Mesenchymal stem cell (in vitro differentiated cells and primary cell): ENCODE measurements around the gene CLTA.
"Not testable (repeated sequence)": the region's sequence is repeated elsewhere in the genome, so short reads cannot be mapped to it uniquely, and the experiment has no call there.

Experiments
- DNase-seq: peaks from one replicate; pipeline ENCODE4 v3.0.0-alpha.2; 2013
- H2AFZ ChIP-seq: one replicate; pipeline ENCODE4 v1.6.1; 2013; ENCODE audit warnings: low read depth, mild to moderate bottlenecking, control low read depth, inconsistent platforms, low read length, moderate library complexity
- H2AK5ac ChIP-seq: 2 replicates; pipeline ENCODE4 v1.6.1; 2013; ENCODE audit warnings: low read length, moderate library complexity, mild to moderate bottlenecking, inconsistent platforms; ENCODE audit not compliant: severe bottlenecking
- H2BK120ac ChIP-seq: one replicate; pipeline ENCODE4 v1.6.1; 2013; ENCODE audit warnings: low read depth, mild to moderate bottlenecking, inconsistent platforms, low read length, moderate library complexity
- H2BK12ac ChIP-seq, 2 experiments: one replicate each; pipeline ENCODE4 v1.6.1; 2013; ENCODE audit warnings: inconsistent platforms in 2 of 2, low read length in 2 of 2, mild to moderate bottlenecking in 2 of 2, moderate library complexity in 2 of 2, control low read depth in 1 of 2
- H2BK15ac ChIP-seq: one replicate; pipeline ENCODE4 v1.6.1; 2013; ENCODE audit warnings: mild to moderate bottlenecking, low read depth, inconsistent platforms; ENCODE audit not compliant: poor library complexity, severe bottlenecking
- H2BK5ac ChIP-seq: 2 replicates; pipeline ENCODE4 v1.6.1; 2013; ENCODE audit warnings: low read depth, mild to moderate bottlenecking, low read length, control low read depth, inconsistent platforms; ENCODE audit not compliant: poor library complexity, severe bottlenecking
- H3K14ac ChIP-seq, 2 experiments: one replicate each; pipeline ENCODE4 v1.6.1; 2013; ENCODE audit warnings: inconsistent platforms in 2 of 2, low read length in 2 of 2, control low read depth in 1 of 2, mild to moderate bottlenecking in 1 of 2, moderate library complexity in 1 of 2
- H3K18ac ChIP-seq, 2 experiments: one replicate each; pipeline ENCODE4 v1.6.1; 2013; ENCODE audit warnings: inconsistent platforms in 2 of 2, low read length in 2 of 2, control low read depth in 1 of 2, low read depth in 1 of 2, mild to moderate bottlenecking in 1 of 2
- H3K23ac ChIP-seq, 2 experiments: one replicate each; pipeline ENCODE4 v1.6.1; 2013; ENCODE audit warnings: inconsistent platforms in 2 of 2, low read length in 2 of 2, mild to moderate bottlenecking in 2 of 2, moderate library complexity in 2 of 2, control low read depth in 1 of 2
- H3K27ac ChIP-seq: 2 replicates; pipeline ENCODE4 v1.5.1; 2013; ENCODE audit warnings: mild to moderate bottlenecking, moderate library complexity, low read length, control low read depth, inconsistent platforms; ENCODE audit not compliant: poor library complexity, severe bottlenecking
- H3K27me3 ChIP-seq, 2 experiments: 2 replicates each; pipeline versions ENCODE4 v1.6.1 to v1.7.0; 2013; ENCODE audit warnings: low read length in 2 of 2, mild to moderate bottlenecking in 2 of 2, moderate library complexity in 2 of 2, control low read depth in 1 of 2, inconsistent platforms in 1 of 2; ENCODE audit not compliant: control insufficient read depth in 1 of 2, insufficient read depth in 1 of 2
- H3K36me3 ChIP-seq, 2 experiments: 2 replicates each; pipeline versions ENCODE4 v1.6.1 to v1.7.0; 2013; ENCODE audit warnings: low read length in 2 of 2, control low read depth in 1 of 2, inconsistent platforms in 1 of 2, low read depth in 1 of 2, mild to moderate bottlenecking in 1 of 2; ENCODE audit not compliant: insufficient read depth in 2 of 2, control insufficient read depth in 1 of 2
- H3K4ac ChIP-seq, 2 experiments: one replicate each; pipeline ENCODE4 v1.6.1; 2013; ENCODE audit warnings: inconsistent platforms in 2 of 2, low read length in 2 of 2, mild to moderate bottlenecking in 2 of 2, moderate library complexity in 2 of 2, control low read depth in 1 of 2, low read depth in 1 of 2
- H3K4me1 ChIP-seq: 2 replicates; pipeline ENCODE4 v1.6.1; 2013; ENCODE audit warnings: low read depth, low read length, control low read depth; ENCODE audit not compliant: control insufficient read depth, insufficient read depth
- H3K4me2 ChIP-seq: 2 replicates; pipeline ENCODE4 v1.6.1; 2013; ENCODE audit warnings: low read length, mild to moderate bottlenecking, inconsistent platforms; ENCODE audit not compliant: poor library complexity, severe bottlenecking
- H3K4me3 ChIP-seq, 2 experiments: 2 replicates each; pipeline versions ENCODE4 v1.5.1 to v1.7.0; 2013; ENCODE audit warnings: low read length in 2 of 2, mild to moderate bottlenecking in 2 of 2, control low read depth in 1 of 2, low read depth in 1 of 2; ENCODE audit not compliant: insufficient read depth in 1 of 2
- H3K79me1 ChIP-seq: replicated peaks from 2 replicates; pipeline ENCODE4 v1.6.1; 2013; ENCODE audit warnings: mild to moderate bottlenecking, control low read depth, low read length, inconsistent platforms; ENCODE audit not compliant: poor library complexity, severe bottlenecking
- H3K9ac ChIP-seq: 2 replicates; pipeline ENCODE4 v1.7.0; 2013; ENCODE audit warnings: mild to moderate bottlenecking, low read length, moderate library complexity
- H3K9me3 ChIP-seq: 2 replicates; pipeline ENCODE4 v1.7.0; 2013; ENCODE audit warnings: mild to moderate bottlenecking, low read length; ENCODE audit not compliant: control insufficient read depth
- H4K8ac ChIP-seq: one replicate; pipeline ENCODE4 v1.6.1; 2013; ENCODE audit warnings: inconsistent platforms, mild to moderate bottlenecking, low read length, moderate library complexity
- H4K91ac ChIP-seq: one replicate; pipeline ENCODE4 v1.6.1; 2013; ENCODE audit warnings: mild to moderate bottlenecking, low read length, inconsistent platforms
- WGBS: methylation state at CpG from one replicate; pipeline ENCODE4 v1.1.7; 2013; ENCODE audit warnings: mixed read lengths; 5-methylcytosine and 5-hydroxymethylcytosine counted together

Gene CLTA

GRCh38 chr9:36174731-36175130 is 16.0 kb upstream of the CLTA start:
- Histone ChIP-seq H3K4ac (no peak overlapping the region), H3K4me3 (no peak overlapping the region), H3K23ac (no peak overlapping the region), H3K27me3 (no peaks in the 10 kb centered on the region), H3K9me3 (no peaks in the 10 kb centered on the region), H3K4me2 (no peak overlapping the region), H3K79me1 (no peaks in the 10 kb centered on the region), H2BK15ac (no peak overlapping the region), H3K27ac (no peak overlapping the region), H3K14ac (no peak overlapping the region), H2BK120ac (no peak overlapping the region), H3K36me3 (peaks cover 0 to 17% of the 10 kb centered on the region in 2 experiments), H2BK12ac (no peak overlapping the region), H2BK5ac (no peak overlapping the region), H3K9ac (no peak overlapping the region), H2AK5ac (no peak overlapping the region), H3K4me1 (no peaks in the 10 kb centered on the region), H4K91ac (no peak overlapping the region), H4K8ac (no peak overlapping the region), H2AFZ (no peak overlapping the region), H3K18ac (no peak overlapping the region)
- DNase-seq = no peak
- WGBS = 71% methylated on average over 3 of the region's 3 CpGs

GRCh38 chr9:36175209-36175608 is 15.5 kb upstream of the CLTA start:
- H2BK5ac ChIP-seq, H2BK120ac ChIP-seq, H3K4me1 ChIP-seq, H2AFZ ChIP-seq, H3K9ac ChIP-seq, H3K4ac ChIP-seq, H3K79me1 ChIP-seq, H3K14ac ChIP-seq, H4K91ac ChIP-seq, H3K4me2 ChIP-seq, H2AK5ac ChIP-seq, H3K9me3 ChIP-seq, H2BK12ac ChIP-seq, H3K27ac ChIP-seq, H4K8ac ChIP-seq, H3K18ac ChIP-seq, H3K23ac ChIP-seq, H3K27me3 ChIP-seq, DNase-seq, H2BK15ac ChIP-seq, H3K4me3 ChIP-seq: not testable (repeated sequence)
- peaks cover 0 to 12% of the 10 kb centered on the region in 2 experiments for H3K36me3 ChIP-seq
- 100% methylated on average over 3 of the region's 3 CpGs for WGBS

GRCh38 chr9:36176496-36176895 is 14.2 kb upstream of the CLTA start:
- H3K4me1 ChIP-seq, H3K4me2 ChIP-seq, H3K9ac ChIP-seq, H3K36me3 ChIP-seq, H3K27me3 ChIP-seq, H3K27ac ChIP-seq, H4K8ac ChIP-seq, H3K23ac ChIP-seq, H2AFZ ChIP-seq, H2BK120ac ChIP-seq, H3K4me3 ChIP-seq, H2BK15ac ChIP-seq, H2AK5ac ChIP-seq, H3K18ac ChIP-seq, H3K79me1 ChIP-seq, H3K9me3 ChIP-seq, H4K91ac ChIP-seq, DNase-seq, H3K14ac ChIP-seq, H2BK12ac ChIP-seq, H2BK5ac ChIP-seq, H3K4ac ChIP-seq: not testable (repeated sequence)
- WGBS = 94% methylated on average over 9 of the region's 10 CpGs

GRCh38 chr9:36177571-36177970 is 13.2 kb upstream of the CLTA start:
- Histone ChIP-seq H3K4me2 (no peak overlapping the region), H3K4me3 (no peak overlapping the region), H3K23ac (no peak overlapping the region), H4K8ac (no peak overlapping the region), H3K18ac (no peak overlapping the region), H3K27ac (no peak overlapping the region), H2AK5ac (no peak overlapping the region), H2BK120ac (no peak overlapping the region), H3K79me1 (no peaks in the 10 kb centered on the region), H3K36me3 (no peaks in the 10 kb centered on the region), H2BK5ac (no peak overlapping the region), H2AFZ (no peak overlapping the region), H2BK12ac (no peak overlapping the region), H3K14ac (no peak overlapping the region), H3K27me3 (no peaks in the 10 kb centered on the region), H2BK15ac (no peak overlapping the region), H3K9ac (no peak overlapping the region), H3K4me1 (no peaks in the 10 kb centered on the region), H4K91ac (no peak overlapping the region), H3K4ac (no peak overlapping the region), H3K9me3 (no peaks in the 10 kb centered on the region)
- WGBS = 94% methylated on average over 2 of the region's 4 CpGs
- no peak for DNase-seq
